Measurements from ENCODE around the gene AFAP1L1.

DNA sequence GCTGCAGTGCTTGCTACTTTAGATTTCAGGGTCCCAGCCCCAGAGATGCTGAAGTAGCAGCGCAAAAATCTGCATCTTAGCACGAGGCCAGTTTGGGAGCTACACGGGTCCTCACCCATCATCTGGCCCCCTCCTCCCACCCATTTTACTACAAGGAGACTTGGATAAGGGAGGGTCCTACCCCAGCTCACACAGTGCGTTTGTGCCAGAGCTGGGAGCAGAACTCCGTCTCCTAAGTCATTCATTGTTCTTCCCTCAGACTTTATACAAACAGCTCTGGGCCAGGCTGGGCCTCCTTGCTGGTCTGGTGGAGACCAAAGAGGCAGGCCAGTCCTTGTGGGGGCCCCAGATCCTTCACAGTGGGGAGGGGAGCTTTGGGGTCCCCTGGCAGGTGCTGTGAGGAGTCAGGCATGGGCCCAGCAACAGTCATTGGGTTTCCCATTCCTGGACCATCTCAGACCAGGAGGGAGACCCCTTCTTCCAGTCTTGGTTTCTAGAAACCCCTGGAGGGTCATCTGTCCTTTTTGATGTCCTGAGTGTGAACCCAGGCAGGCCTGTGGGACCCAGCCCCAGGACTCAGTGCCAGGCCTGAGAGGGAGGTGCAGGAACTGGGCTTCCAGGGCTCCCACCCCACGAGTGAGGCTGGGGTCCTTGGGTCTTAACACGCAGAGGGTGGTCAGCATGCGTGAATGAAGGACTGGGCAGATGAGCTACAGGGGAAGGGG is 109.8 kb downstream of the AFAP1L1 start:
- TF ChIP-seq, protein P1, sequence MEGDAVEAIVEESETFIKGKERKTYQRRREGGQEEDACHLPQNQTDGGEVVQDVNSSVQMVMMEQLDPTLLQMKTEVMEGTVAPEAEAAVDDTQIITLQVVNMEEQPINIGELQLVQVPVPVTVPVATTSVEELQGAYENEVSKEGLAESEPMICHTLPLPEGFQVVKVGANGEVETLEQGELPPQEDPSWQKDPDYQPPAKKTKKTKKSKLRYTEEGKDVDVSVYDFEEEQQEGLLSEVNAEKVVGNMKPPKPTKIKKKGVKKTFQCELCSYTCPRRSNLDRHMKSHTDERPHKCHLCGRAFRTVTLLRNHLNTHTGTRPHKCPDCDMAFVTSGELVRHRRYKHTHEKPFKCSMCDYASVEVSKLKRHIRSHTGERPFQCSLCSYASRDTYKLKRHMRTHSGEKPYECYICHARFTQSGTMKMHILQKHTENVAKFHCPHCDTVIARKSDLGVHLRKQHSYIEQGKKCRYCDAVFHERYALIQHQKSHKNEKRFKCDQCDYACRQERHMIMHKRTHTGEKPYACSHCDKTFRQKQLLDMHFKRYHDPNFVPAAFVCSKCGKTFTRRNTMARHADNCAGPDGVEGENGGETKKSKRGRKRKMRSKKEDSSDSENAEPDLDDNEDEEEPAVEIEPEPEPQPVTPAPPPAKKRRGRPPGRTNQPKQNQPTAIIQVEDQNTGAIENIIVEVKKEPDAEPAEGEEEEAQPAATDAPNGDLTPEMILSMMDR (IDR thresholded peaks at IDR 0.05; ENCODE audit: low read length), result no peak
- TF ChIP-seq EZH2phosphoT487 (IDR thresholded peaks at IDR 0.05; ENCODE audit: low read length), result no peak
